ENCODE measurements around the gene WWOX. TPM values are rescaled to one million over a fixed set of nuclear protein-coding genes. Genes with fewer than 3 reads are reported as not detected.
"Not testable (repeated sequence)": the region's sequence is repeated elsewhere in the genome, so short reads cannot be mapped to it uniquely, and the experiment has no call there.

WWOX gene
- total RNA-seq, 2 experiments from 2014 or later: 14.3 to 16.5 TPM

DNA sequence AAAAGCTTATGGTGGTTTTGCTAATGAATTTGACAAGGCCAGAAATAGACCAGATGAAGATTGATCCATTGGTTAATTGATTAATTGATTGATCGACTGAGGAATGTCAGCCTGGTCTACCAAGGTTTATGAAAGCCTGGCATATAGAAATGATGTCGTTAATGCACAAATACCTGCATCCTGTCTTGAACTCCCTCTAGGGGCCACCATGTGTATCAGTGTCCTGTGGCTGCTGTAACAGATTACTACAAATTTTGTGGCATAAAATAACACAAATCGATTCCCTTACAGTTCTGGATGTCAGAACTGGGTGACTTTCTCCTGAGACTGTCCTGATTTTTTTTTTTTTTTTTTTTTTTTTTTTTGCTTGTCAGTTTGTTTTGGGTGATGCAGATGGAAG is 947.9 kb downstream of the WWOX start:
- POLR2A ChIA-PET: interaction anchor here (0.6 to 0.7 kb wide), 2 partner anchors 222 to 276 kb away, joined by 3 read pairs; no protein-coding TSS in a partner anchor
- H3K27me3 Mint-ChIP-seq: no peaks in the 10 kb centered on the region
- DNase-seq: peak; percentile 32
- no peaks in the 10 kb centered on the region for H3K36me3 Mint-ChIP-seq
- no peaks in the 10 kb centered on the region for H3K9me3 Mint-ChIP-seq
- peak overlapping the region; percentile 50 for H3K27ac Mint-ChIP-seq
- intact Hi-C loops (cut with micrococcal nuclease): loop anchor here (1.0 kb wide), 1 partner anchor 342 kb away; no protein-coding TSS in a partner anchor
- CTCF ChIA-PET: interaction anchor here (0.8 to 1.8 kb wide), 10 partner anchors 9 to 54 kb away, joined by 3 to 7 read pairs (median 3); no protein-coding TSS in a partner anchor
- no peak overlapping the region for H3K4me3 Mint-ChIP-seq
- H3K4me1 Mint-ChIP-seq (ENCODE audit: low read depth): peaks cover 45% of the 10 kb centered on the region

DNA sequence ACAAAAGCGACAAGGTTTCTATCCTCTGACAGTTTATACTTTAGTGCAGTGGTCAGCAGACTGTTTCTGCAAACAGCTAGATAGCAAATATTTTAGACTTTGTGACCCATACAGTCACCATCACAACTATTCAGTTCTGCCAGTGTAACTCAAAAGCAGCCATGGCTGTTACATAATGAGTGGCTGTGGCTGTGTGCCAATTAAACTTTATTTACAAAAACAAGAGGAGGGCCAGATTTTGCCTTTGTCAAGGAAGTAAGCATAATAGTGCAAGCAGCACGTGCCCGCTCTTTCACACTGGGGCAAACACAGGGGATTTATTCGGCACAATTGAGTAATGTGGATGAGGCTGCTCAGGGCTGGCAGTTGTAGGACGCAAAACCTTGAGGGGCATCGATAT is 949.6 kb downstream of the WWOX start:
- ChIA-PET CTCF (no interaction called here), POLR2A (no interaction called here)
- H3K36me3 Mint-ChIP-seq: no peaks in the 10 kb centered on the region
- no peak for DNase-seq
- no peaks in the 10 kb centered on the region for H3K27me3 Mint-ChIP-seq
- no peak overlapping the region for H3K27ac Mint-ChIP-seq
- intact Hi-C loops (cut with micrococcal nuclease): no loop called here
- peaks cover 28% of the 10 kb centered on the region for H3K4me1 Mint-ChIP-seq (ENCODE audit: low read depth)
- H3K4me3 Mint-ChIP-seq: no peak overlapping the region
- H3K9me3 Mint-ChIP-seq: peaks cover 4% of the 10 kb centered on the region

DNA sequence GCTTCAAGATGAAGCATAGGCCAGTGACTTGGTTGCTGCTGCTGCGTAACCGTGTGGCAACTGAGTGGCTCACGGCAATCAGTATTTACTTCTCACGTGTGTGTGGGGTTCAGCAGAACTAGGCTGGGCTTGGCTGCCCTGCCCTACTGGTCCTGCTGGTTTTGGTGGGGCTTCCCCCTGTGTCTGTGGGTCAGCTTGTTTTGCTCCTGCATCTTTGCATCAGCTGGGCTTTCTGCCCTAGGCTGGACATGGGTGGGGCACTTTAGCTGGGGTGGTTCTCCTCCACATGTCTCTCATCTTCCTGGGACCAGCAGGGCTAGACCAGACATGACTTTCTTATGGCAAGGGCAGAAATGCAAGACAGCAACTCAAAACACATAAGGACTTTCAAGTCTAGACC is 950.6 kb downstream of the WWOX start:
- Mint-ChIP-seq H3K27me3 (no peaks in the 10 kb centered on the region), H3K9me3 (peaks cover 4% of the 10 kb centered on the region), H3K36me3 (no peaks in the 10 kb centered on the region), H3K4me3 (no peak overlapping the region), H3K27ac (no peak overlapping the region), H3K4me1 (ENCODE audit: low read depth) (peaks cover 20% of the 10 kb centered on the region)
- ChIA-PET POLR2A (interaction anchor here (1.0 kb wide), 1 partner anchor 43 kb away, joined by 3 read pairs; no protein-coding TSS in a partner anchor), CTCF (no interaction called here)
- DNase-seq: no peak
- intact Hi-C loops (cut with micrococcal nuclease): no loop called here

DNA sequence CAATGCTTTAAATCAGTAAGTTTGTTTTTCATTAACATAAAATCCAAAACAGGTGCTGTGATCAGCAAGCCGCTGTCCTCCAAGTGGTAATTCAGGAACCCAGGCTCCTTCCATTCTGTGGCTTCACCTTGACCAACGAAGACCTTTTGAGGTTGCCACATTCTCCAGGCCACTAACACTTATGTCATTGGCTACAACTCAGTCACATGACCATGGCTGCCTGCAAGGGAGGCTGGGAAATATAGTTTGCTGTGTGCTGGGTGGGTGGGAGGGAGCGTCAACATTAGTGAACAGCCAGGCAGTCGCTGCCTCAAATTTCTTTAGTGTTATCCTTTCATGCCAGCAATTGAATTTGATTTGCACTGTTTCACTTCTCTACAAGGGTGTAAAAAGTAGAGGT is 951.9 kb downstream of the WWOX start:
- ChIA-PET CTCF (no interaction called here), POLR2A (no interaction called here)
- Mint-ChIP-seq H3K27ac (no peak overlapping the region), H3K27me3 (no peaks in the 10 kb centered on the region), H3K4me1 (ENCODE audit: low read depth) (peaks cover 11% of the 10 kb centered on the region), H3K36me3 (no peaks in the 10 kb centered on the region), H3K9me3 (peaks cover 4% of the 10 kb centered on the region), H3K4me3 (no peak overlapping the region)
- DNase-seq: no peak
- intact Hi-C loops (cut with micrococcal nuclease): no loop called here

DNA sequence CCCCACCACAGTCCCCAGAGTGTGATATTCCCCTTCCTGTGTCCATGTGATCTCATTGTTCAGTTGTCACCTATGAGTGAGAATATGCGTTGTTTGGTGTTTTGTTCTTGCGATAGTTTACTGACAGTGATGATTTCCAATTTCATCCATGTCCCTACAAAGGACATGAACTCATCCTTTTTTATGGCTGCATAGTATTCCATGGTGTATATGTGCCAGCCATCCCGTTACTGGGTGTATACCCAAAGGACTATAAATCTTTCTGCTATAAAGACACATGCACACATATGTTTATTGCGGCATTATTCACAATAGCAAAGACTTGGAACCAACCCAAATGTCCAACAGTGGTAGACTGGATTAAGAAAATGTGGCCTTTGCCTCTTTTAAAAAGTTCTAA is 952.7 kb downstream of the WWOX start:
- CTCF ChIA-PET; POLR2A ChIA-PET; H3K27ac Mint-ChIP-seq; H3K36me3 Mint-ChIP-seq; H3K4me3 Mint-ChIP-seq; H3K4me1 Mint-ChIP-seq (ENCODE audit: low read depth); intact Hi-C loops (cut with micrococcal nuclease); DNase-seq; H3K27me3 Mint-ChIP-seq; H3K9me3 Mint-ChIP-seq: not testable (repeated sequence)

DNA sequence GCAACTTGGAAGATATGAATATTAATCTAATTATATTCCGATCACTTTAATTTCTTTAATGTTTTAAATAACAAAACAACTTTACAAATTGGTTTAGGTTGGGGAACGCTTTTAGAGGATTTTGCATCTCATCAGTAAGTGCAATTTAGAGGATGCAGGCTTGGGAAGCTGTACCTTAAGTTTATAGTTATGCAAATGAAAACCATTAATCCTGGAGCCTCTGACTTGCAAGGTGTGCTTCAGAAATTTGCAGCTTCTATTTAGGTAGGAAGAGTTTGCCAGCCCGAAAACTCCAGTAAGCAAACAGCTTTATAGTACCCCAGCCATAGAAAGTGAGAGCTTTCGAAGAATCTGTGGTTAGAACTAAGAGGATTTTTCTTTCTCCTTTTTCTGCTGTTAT is 954.1 kb downstream of the WWOX start:
- H3K4me1 Mint-ChIP-seq (ENCODE audit: low read depth): no peaks in the 10 kb centered on the region
- ChIA-PET CTCF (no interaction called here), POLR2A (interaction anchor here (0.7 kb wide), 1 partner anchor 10 kb away, joined by 3 read pairs; no protein-coding TSS in a partner anchor)
- intact Hi-C loops (cut with micrococcal nuclease): no loop called here
- H3K4me3 Mint-ChIP-seq: no peak overlapping the region
- no peaks in the 10 kb centered on the region for H3K27me3 Mint-ChIP-seq
- H3K9me3 Mint-ChIP-seq: peaks cover 4% of the 10 kb centered on the region
- H3K27ac Mint-ChIP-seq: no peak overlapping the region
- no peak for DNase-seq
- no peaks in the 10 kb centered on the region for H3K36me3 Mint-ChIP-seq

DNA sequence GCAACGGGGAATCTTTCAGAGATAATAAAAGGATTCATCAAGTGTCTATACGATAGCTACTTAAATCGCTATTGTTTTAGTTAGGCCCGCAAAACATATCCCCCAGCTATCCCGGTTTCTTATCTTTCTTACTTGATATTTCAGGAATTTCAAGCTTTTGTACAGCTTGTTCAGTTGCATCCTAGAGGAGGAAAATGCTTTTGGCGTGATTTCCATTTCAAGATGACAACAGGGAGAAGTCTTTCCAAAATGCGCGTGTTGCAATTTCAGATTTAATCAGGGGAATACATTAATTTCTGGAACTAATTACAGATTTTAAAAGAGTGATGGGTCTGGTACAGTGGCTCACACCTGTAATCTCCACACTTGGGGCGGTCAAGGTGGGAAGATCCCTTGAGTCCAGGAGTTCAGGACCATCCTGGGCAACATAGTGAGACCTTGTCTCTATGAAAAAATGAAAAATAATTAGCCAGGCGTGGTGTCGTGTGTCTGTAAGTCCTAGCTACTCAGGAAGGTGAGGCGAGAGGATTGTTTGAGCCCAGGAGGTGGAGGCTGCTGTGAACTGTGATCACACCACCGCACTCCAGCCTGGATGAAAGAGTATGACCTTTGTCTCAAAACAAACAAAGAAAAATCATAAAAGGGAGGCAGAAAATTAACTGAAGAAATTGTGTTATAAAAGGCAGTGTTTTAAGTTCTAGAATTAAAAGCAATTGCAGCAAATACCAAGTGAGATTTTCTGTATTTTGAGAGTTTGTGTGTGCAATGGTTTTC is 954.9 kb downstream of the WWOX start:
- Mint-ChIP-seq H3K27ac (no peak overlapping the region), H3K36me3 (no peaks in the 10 kb centered on the region), H3K4me3 (no peak overlapping the region), H3K4me1 (ENCODE audit: low read depth) (no peaks in the 10 kb centered on the region), H3K27me3 (no peaks in the 10 kb centered on the region), H3K9me3 (peaks cover 4% of the 10 kb centered on the region)
- CTCF ChIA-PET: no interaction called here
- no peak for DNase-seq
- POLR2A ChIA-PET: interaction anchor here (0.7 kb wide), 1 partner anchor 10 kb away, joined by 3 read pairs; no protein-coding TSS in a partner anchor
- intact Hi-C loops (cut with micrococcal nuclease): no loop called here

DNA sequence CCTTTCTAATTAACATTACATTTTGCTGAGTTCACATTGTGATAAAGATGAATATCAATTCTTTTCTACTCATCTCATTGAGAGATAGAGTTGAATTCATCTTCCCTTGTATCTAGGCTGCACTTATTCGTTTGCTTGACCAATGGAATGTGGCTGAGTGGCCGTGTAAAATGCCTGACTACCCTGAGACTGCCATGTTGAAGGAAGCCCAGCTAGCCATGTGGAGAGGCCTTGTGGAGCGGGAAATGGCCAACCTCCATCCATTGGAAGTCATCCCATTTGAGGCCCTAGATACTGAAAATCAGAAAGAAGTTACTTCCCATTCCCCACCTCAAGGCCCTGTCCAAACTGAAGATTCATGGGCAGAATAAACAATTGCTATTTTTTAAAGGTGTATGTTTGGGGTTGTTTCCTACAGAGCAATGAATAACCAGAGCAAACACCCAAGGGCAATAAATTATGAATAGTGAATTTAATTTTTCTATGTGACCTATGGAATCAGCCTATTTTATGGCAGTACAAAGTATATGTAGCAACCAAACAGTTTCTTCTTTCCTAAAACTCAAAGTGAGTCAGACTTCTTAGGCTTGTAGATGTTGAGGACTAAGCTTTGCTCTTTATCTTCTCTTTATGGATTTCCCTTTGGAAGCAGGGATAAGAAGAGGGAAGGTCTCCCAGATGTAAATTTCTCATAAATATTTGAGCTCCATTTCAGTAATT is 956.0 kb downstream of the WWOX start:
- H3K9me3 Mint-ChIP-seq: peaks cover 4% of the 10 kb centered on the region
- intact Hi-C loops (cut with micrococcal nuclease): no loop called here
- no peaks in the 10 kb centered on the region for H3K4me1 Mint-ChIP-seq (ENCODE audit: low read depth)
- no peak for DNase-seq
- H3K27me3 Mint-ChIP-seq: no peaks in the 10 kb centered on the region
- no peak overlapping the region for H3K4me3 Mint-ChIP-seq
- no peak overlapping the region for H3K27ac Mint-ChIP-seq
- CTCF ChIA-PET: no interaction called here
- no peaks in the 10 kb centered on the region for H3K36me3 Mint-ChIP-seq
- POLR2A ChIA-PET: interaction anchor here (0.7 kb wide), 1 partner anchor 29 kb away, joined by 4 read pairs; no protein-coding TSS in a partner anchor

DNA sequence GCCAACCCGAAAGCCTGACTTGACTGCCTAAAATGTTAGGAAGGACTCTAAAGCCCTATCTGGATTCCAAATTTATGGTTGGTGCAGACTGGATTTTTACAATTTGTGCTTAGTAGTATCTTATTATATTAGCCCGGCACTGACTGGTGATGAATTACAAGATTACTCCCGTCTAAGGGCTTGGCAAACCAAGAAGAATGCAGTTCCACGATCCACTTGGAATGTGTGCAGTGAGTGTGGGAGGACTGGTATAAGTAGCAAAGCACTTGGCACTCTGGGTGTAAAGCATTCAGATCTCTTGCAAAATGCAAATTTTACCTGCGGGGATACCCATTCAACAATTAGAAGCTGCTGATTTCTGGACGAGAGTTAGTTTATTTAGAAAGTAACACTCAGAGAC is 961.7 kb downstream of the WWOX start:
- ChIA-PET CTCF (interaction anchor here (0.7 kb wide), 1 partner anchor 1405 kb away, joined by 4 read pairs; no protein-coding TSS in a partner anchor), POLR2A (no interaction called here)
- Mint-ChIP-seq H3K36me3 (no peaks in the 10 kb centered on the region), H3K27me3 (peaks cover 8% of the 10 kb centered on the region), H3K27ac (no peak overlapping the region), H3K9me3 (no peaks in the 10 kb centered on the region), H3K4me3 (no peak overlapping the region), H3K4me1 (ENCODE audit: low read depth) (peaks cover 14% of the 10 kb centered on the region)
- intact Hi-C loops (cut with micrococcal nuclease): no loop called here
- no peak for DNase-seq

DNA sequence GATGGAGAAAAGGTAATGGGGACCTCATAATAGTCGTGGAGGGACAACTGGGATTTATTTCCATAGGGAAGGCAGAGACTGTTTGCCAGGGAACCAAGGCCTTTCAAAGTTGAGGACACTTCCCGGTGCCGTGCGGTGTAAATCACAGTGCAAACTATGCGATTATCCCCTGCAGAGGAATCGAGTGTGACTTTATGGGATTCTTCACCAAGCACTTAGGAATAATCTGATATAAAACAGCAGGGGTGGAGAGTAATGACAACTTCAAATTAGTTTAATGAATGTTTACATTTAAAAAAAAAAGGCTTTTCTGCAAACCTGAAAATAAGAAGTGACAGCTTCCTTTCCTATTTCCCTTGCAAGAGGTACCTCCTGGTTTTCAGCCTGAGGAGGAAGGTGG is 962.9 kb downstream of the WWOX start:
- CTCF ChIA-PET: interaction anchor here (1.1 kb wide), 1 partner anchor 536 kb away, joined by 3 read pairs; no protein-coding TSS in a partner anchor
- Mint-ChIP-seq H3K4me3 (no peak overlapping the region), H3K4me1 (ENCODE audit: low read depth) (peaks cover 18% of the 10 kb centered on the region), H3K36me3 (no peaks in the 10 kb centered on the region), H3K9me3 (no peaks in the 10 kb centered on the region), H3K27ac (no peak overlapping the region), H3K27me3 (peaks cover 8% of the 10 kb centered on the region)
- POLR2A ChIA-PET: no interaction called here
- no peak for DNase-seq
- intact Hi-C loops (cut with micrococcal nuclease): no loop called here

DNA sequence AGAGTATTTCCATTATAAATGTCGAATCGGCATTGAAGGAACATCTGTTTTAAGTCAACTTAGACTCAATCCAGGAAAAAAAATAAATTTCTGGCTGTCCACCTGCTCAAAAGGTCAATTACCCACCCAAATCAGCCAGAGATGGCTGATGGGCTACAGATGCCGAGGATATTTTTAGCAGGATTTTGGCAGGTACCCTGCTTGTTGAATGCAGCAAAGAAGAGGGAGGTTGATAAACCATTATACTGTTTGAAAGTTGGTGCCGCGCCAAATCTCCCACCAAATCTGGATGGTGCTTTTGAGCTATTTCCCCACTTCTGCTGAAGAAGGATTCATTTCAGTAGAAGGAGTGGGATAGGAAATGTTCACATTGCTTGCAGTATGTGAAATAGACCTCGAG is 963.4 kb downstream of the WWOX start:
- Mint-ChIP-seq H3K27ac (no peak overlapping the region), H3K4me1 (ENCODE audit: low read depth) (peaks cover 23% of the 10 kb centered on the region), H3K4me3 (no peak overlapping the region), H3K9me3 (no peaks in the 10 kb centered on the region), H3K27me3 (peaks cover 8% of the 10 kb centered on the region), H3K36me3 (no peaks in the 10 kb centered on the region)
- intact Hi-C loops (cut with micrococcal nuclease): no loop called here
- ChIA-PET POLR2A (no interaction called here), CTCF (no interaction called here)
- no peak for DNase-seq

DNA sequence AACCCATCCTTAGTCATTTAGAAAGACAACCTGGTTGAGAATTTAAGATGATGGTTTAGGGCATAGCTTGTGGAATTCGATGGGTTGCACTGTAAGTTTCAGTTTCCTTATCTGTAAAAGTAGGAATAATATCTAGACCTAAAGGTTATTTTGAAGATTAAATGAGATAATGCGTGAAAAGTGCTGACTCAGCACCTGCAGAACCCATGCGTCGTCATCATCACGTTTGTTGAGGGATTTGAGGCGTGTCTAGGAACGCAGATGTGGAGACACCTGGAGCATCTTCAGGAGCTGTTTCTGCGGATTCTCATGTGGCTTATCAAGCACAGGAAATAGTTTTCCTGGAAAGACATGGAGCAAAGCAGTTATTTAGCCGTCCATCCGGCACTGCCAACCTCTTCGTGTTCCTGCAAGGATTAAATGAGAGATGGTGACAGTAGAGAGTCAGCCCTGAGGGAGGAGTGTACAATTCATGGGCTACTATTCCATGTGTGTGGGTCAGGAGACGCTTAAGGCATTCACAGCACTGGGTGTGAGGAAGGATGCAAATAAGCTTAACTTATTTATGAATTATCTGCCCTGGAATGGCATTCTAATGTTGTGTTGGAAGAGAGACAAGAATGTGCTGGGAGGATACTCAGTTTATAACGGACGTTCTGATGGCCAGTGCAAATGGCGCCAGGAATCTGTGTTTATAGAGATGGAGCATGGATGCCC is 965.0 kb downstream of the WWOX start:
- intact Hi-C loops (cut with micrococcal nuclease): no loop called here
- ChIA-PET POLR2A (interaction anchor here (0.6 kb wide), 1 partner anchor 10 kb away, joined by 3 read pairs; no protein-coding TSS in a partner anchor), CTCF (interaction anchor here (0.8 to 0.9 kb wide), 2 partner anchors 18 kb away, joined by 3 read pairs; no protein-coding TSS in a partner anchor)
- H3K9me3 Mint-ChIP-seq: no peaks in the 10 kb centered on the region
- H3K36me3 Mint-ChIP-seq: no peaks in the 10 kb centered on the region
- no peak overlapping the region for H3K4me3 Mint-ChIP-seq
- peaks cover 8% of the 10 kb centered on the region for H3K27me3 Mint-ChIP-seq
- DNase-seq: no peak
- peaks cover 34% of the 10 kb centered on the region for H3K4me1 Mint-ChIP-seq (ENCODE audit: low read depth)
- peak overlapping the region; percentile 6 for H3K27ac Mint-ChIP-seq
